PC-9 (cell line): Measurements from ENCODE around the gene SBSN. TPM values are rescaled to one million over a fixed set of nuclear protein-coding genes. Genes with fewer than 3 reads are reported as not detected.

Experiments
- BruUV-seq: library from RNA; stranded (reverse); fragments of 400-500 nt; replicated peaks from 2 replicates; lab custom pipeline; 2021; lab: Mats Ljungman, UMichigan
- CTCF ChIA-PET: fragments of 300-600 bp; sonication (Branson Sonifier 250); formaldehyde crosslinking; loops from one replicate; lab custom pipeline; 2022; ENCODE audit warnings: antibody characterized with exemption; lab: Charles Lee
- POLR2A ChIA-PET: fragments of 300-600 bp; sonication (Branson Sonifier 250); formaldehyde crosslinking; loops from one replicate; lab custom pipeline; 2022; ENCODE audit warnings: antibody characterized with exemption; ENCODE audit not compliant: unreplicated experiment; lab: Charles Lee
- DNase-seq, 2 experiments: peaks; one replicate each; pipeline versions ENCODE4 v3.0.0 to v3.0.0-alpha.2; 2015 to 2022; ENCODE audit warnings: mixed read lengths in 1 of 2
- H2AFZ ChIP-seq: fragments of 200-600 bp; sonication (generic); 2 replicates; pipeline ENCODE4 v1.8.1; 2017; ENCODE audit warnings: antibody characterized with exemption
- H3F3A ChIP-seq: fragments of 200-600 bp; sonication (generic); 2 replicates; pipeline ENCODE4 v1.8.1; 2017; ENCODE audit warnings: antibody characterized with exemption, mild to moderate bottlenecking, low read depth; ENCODE audit not compliant: insufficient read depth
- H3K27ac ChIP-seq: fragments of 200-600 bp; sonication (generic); 2 replicates; pipeline ENCODE4 v1.6.1; 2016; ENCODE audit warnings: mixed run types
- H3K27me3 ChIP-seq: fragments of 200-600 bp; sonication (generic); 2 replicates; pipeline ENCODE4 v1.6.1; 2016; ENCODE audit warnings: low read depth, mixed run types; ENCODE audit not compliant: insufficient read depth
- H3K36me3 ChIP-seq: fragments of 200-600 bp; sonication (generic); 2 replicates; pipeline ENCODE4 v1.6.1; 2016; ENCODE audit warnings: low read depth, mixed run types
- H3K4me1 ChIP-seq: fragments of 200-600 bp; sonication (generic); replicated peaks from 2 replicates; pipeline ENCODE4 v1.6.1; 2016; ENCODE audit warnings: mixed run types; ENCODE audit not compliant: insufficient read depth
- H3K4me2 ChIP-seq: fragments of 200-600 bp; sonication (generic); 2 replicates; pipeline ENCODE4 v1.6.1; 2017; ENCODE audit warnings: mixed run types
- H3K4me3 ChIP-seq: fragments of 200-600 bp; sonication (generic); 2 replicates; pipeline ENCODE4 v1.6.1; 2016; ENCODE audit warnings: mixed run types
- H3K79me2 ChIP-seq: fragments of 200-600 bp; sonication (generic); 2 replicates; pipeline ENCODE4 v1.6.1; 2017; ENCODE audit warnings: low read depth, mixed run types
- H3K9me2 ChIP-seq: fragments of 200-600 bp; sonication (generic); 2 replicates; pipeline ENCODE4 v1.8.1; 2017; ENCODE audit warnings: mild to moderate bottlenecking; ENCODE audit not compliant: insufficient read depth
- H3K9me3 ChIP-seq: fragments of 200-600 bp; sonication (generic); 2 replicates; pipeline ENCODE4 v1.8.1; 2016; ENCODE audit warnings: low read depth; ENCODE audit not compliant: insufficient read depth
- H4K20me1 ChIP-seq: fragments of 200-600 bp; sonication (generic); 2 replicates; pipeline ENCODE4 v1.8.1; 2017; ENCODE audit not compliant: insufficient read depth
- CTCF ChIP-seq: fragments of 200-600 bp; sonication (generic); conservative IDR thresholded peaks from 2 replicates; pipeline ENCODE4 v1.6.1; 2017; ENCODE audit warnings: mixed run types, antibody characterized with exemption, mild to moderate bottlenecking, moderate library complexity
- EZH2 ChIP-seq: fragments of 200-600 bp; sonication (generic); IDR thresholded peaks from 2 replicates; pipeline ENCODE4 v1.8.0; 2017; ENCODE audit warnings: antibody characterized with exemption, low read depth
- intact Hi-C: fragments of 100-400 bp; cut with micrococcal nuclease; formaldehyde crosslinking; loops from one replicate; pipeline ENCODE4 v1.10.0; 2022; ENCODE audit not compliant: unreplicated experiment
- total RNA-seq: library from RNA; stranded (reverse); gene quantifications from 2 replicates; pipeline ENCODE4 v1.2.3, GENCODE V29; 2021

Gene SBSN
- total RNA-seq, 1 experiment from 2014 or later, result 0.76 TPM

- H2AFZ ChIP-seq, result no peak overlapping the region
- H3K4me2 ChIP-seq, result no peak overlapping the region
- no peak overlapping the region for H3K4me3 ChIP-seq
- H3K27me3 ChIP-seq, result no peaks in the 10 kb centered on the region
- H3K4me1 ChIP-seq, result no peaks in the 10 kb centered on the region
- H3F3A ChIP-seq, result peaks cover 6% of the 10 kb centered on the region; the same call in 1 of the 2 replicates
- intact Hi-C loops, result no loop called here
- no peak for TF ChIP-seq CTCF
- no peak for TF ChIP-seq EZH2
- H3K36me3 ChIP-seq, result no peaks in the 10 kb centered on the region
- H3K79me2 ChIP-seq, result no peaks in the 10 kb centered on the region
- H3K27ac ChIP-seq, result no peak overlapping the region
- no peaks in the 10 kb centered on the region for H3K9me3 ChIP-seq
- CTCF ChIA-PET, result no interaction called here
- no peak for DNase-seq
- no peaks in the 10 kb centered on the region; the same call in 1 of the 2 replicates for H4K20me1 ChIP-seq
- BruUV-seq, result no TSS peak
- no peaks in the 10 kb centered on the region for H3K9me2 ChIP-seq
- POLR2A ChIA-PET, result no interaction called here
Observed at GRCh38 chr19:35498984-35499527, 29.1 kb downstream of the SBSN start.

DNA sequence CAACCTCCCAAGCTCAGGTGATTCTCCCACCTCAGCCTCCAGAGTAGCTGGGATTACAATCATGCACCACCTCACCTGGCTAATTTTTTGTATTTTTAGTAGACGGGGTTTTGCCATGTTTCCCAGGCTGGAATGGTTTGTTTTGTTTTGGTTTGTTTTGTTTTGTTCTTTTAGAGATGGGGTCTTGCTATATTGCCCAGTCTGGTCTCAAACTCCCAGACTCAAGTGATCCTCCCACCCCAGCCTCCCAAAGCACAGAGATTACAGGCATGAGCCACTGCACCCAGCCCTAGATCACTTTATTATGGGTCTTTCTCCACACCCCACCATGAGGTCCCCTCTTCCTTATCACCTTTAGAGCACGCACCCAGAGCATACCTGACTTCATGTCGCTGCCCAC lies 29.9 kb downstream of the SBSN start:
- Histone ChIP-seq H3F3A (peaks cover 6% of the 10 kb centered on the region; the same call in 1 of the 2 replicates), H3K4me2 (no peak overlapping the region), H2AFZ (no peak overlapping the region), H3K9me2 (no peaks in the 10 kb centered on the region), H3K27me3 (no peaks in the 10 kb centered on the region), H3K9me3 (no peaks in the 10 kb centered on the region), H3K27ac (no peak overlapping the region), H3K4me1 (no peaks in the 10 kb centered on the region), H3K79me2 (no peaks in the 10 kb centered on the region), H3K36me3 (no peaks in the 10 kb centered on the region), H4K20me1 (no peaks in the 10 kb centered on the region; the same call in 1 of the 2 replicates), H3K4me3 (no peak overlapping the region)
- no TSS peak for BruUV-seq
- no peak for DNase-seq
- POLR2A ChIA-PET, result no interaction called here
- no peak for TF ChIP-seq EZH2
- intact Hi-C loops, result no loop called here
- CTCF ChIA-PET, result no interaction called here

- no peak overlapping the region for H2AFZ ChIP-seq
- no peak overlapping the region for H3K4me3 ChIP-seq
- DNase-seq, result no peak
- H3K27ac ChIP-seq, result no peak overlapping the region
- H3K9me3 ChIP-seq, result no peaks in the 10 kb centered on the region
- TF ChIP-seq EZH2 (no peak), CTCF (no peak)
- H3K9me2 ChIP-seq, result no peaks in the 10 kb centered on the region
- H3K36me3 ChIP-seq, result no peaks in the 10 kb centered on the region
- H3F3A ChIP-seq, result peaks cover 6% of the 10 kb centered on the region; the same call in 1 of the 2 replicates
- intact Hi-C loops, result no loop called here
- no peaks in the 10 kb centered on the region; the same call in 1 of the 2 replicates for H4K20me1 ChIP-seq
- no peaks in the 10 kb centered on the region for H3K27me3 ChIP-seq
- CTCF ChIA-PET, result no interaction called here
- no peak overlapping the region for H3K4me2 ChIP-seq
- POLR2A ChIA-PET, result interaction anchor here (1.0 kb wide), 1 partner anchor 13 kb away, joined by 4 read pairs; no protein-coding TSS in a partner anchor
- no peaks in the 10 kb centered on the region for H3K4me1 ChIP-seq
- no TSS peak for BruUV-seq
- no peaks in the 10 kb centered on the region for H3K79me2 ChIP-seq
Observed at GRCh38 chr19:35497406-35497805, 30.7 kb downstream of the SBSN start.
